HepG2 (cell line): Measurements from ENCODE around the gene ZACN. TPM values are rescaled to one million over a fixed set of nuclear protein-coding genes. Genes with fewer than 3 reads are reported as not detected.

Experiments used
- CSRNP1 ChIP-seq: sonication (generic); formaldehyde crosslinking; IDR thresholded peaks from 2 replicates; pipeline ENCODE4 v1.8.1; 2023; ENCODE audit warnings: mild to moderate bottlenecking, missing genetic modification reagents
- HBP1 ChIP-seq: IDR thresholded peaks from 2 replicates; pipeline ENCODE4 v1.6.1; 2016; ENCODE audit warnings: low read depth, control low read depth
- HOXD1 ChIP-seq: sonication (generic); formaldehyde crosslinking; IDR thresholded peaks from 2 replicates; pipeline ENCODE4 v1.5.0; 2020; ENCODE audit warnings: missing genetic modification reagents
- MAZ ChIP-seq, 2 experiments: sonication (generic) in 1 of 2; formaldehyde crosslinking in 1 of 2; IDR thresholded peaks; 2 replicates each; pipeline versions ENCODE4 v1.5.0 to v1.6.1; 2012 to 2020; ENCODE audit warnings: low read depth in 2 of 2, mild to moderate bottlenecking in 2 of 2, borderline replicate concordance in 1 of 2, improper control_type of control experiment in 1 of 2, low read length in 1 of 2, missing genetic modification reagents in 1 of 2, moderate library complexity in 1 of 2
- PRDM4 ChIP-seq: sonication (generic); formaldehyde crosslinking; IDR thresholded peaks from 2 replicates; pipeline ENCODE4 v1.9.0; 2021; ENCODE audit warnings: missing genetic modification reagents, borderline replicate concordance
- SIX1 ChIP-seq: sonication (generic); formaldehyde crosslinking; IDR thresholded peaks from 2 replicates; pipeline ENCODE4 v1.4.0; 2020; ENCODE audit warnings: missing genetic modification reagents, borderline replicate concordance
- SOX5 ChIP-seq: IDR thresholded peaks from 2 replicates; pipeline ENCODE4 v1.6.1; 2016; ENCODE audit warnings: borderline replicate concordance
- SP1 ChIP-seq, 2 experiments: fragments of 450-650 bp in 1 of 2; sonication (generic) in 1 of 2; formaldehyde crosslinking in 1 of 2; IDR thresholded peaks; 2 replicates each; pipeline versions ENCODE4 v1.4.0 to v1.6.1; 2016 to 2020; ENCODE audit warnings: missing genetic modification reagents in 1 of 2
- ZBTB21 ChIP-seq: sonication (generic); formaldehyde crosslinking; IDR thresholded peaks from 2 replicates; pipeline ENCODE4 v1.4.0; 2020; ENCODE audit warnings: missing genetic modification reagents
- ZNF124 ChIP-seq: sonication (generic); formaldehyde crosslinking; IDR thresholded peaks from 2 replicates; pipeline ENCODE4 v1.4.0; 2020; ENCODE audit warnings: missing genetic modification reagents
- ZNF577 ChIP-seq: sonication (generic); formaldehyde crosslinking; IDR thresholded peaks from 2 replicates; pipeline ENCODE4 v1.4.0; 2020; ENCODE audit warnings: mild to moderate bottlenecking, low read depth, missing genetic modification reagents, borderline replicate concordance
- ZNF7 ChIP-seq: IDR thresholded peaks from 2 replicates; pipeline ENCODE4 v1.6.1; 2016; ENCODE audit warnings: missing biosample characterization, missing genetic modification reagents
- ZNF768 ChIP-seq: sonication (generic); formaldehyde crosslinking; IDR thresholded peaks from 2 replicates; pipeline ENCODE4 v1.4.0; 2020; ENCODE audit warnings: missing genetic modification reagents
- ZNF781 ChIP-seq: sonication (generic); formaldehyde crosslinking; IDR thresholded peaks from 2 replicates; pipeline ENCODE4 v1.5.1; 2020; ENCODE audit warnings: borderline replicate concordance, mild to moderate bottlenecking, missing genetic modification reagents; ENCODE audit errors: not compliant biosample characterization
- ZNF891 ChIP-seq: sonication (generic); formaldehyde crosslinking; IDR thresholded peaks from 2 replicates; pipeline ENCODE4 v1.5.0; 2020; ENCODE audit warnings: mild to moderate bottlenecking, missing genetic modification reagents
- polyA plus RNA-seq, 8 experiments: library from polyadenylated mRNA; depleted of rRNA in 3 of 8; stranded (reverse) in 7 of 8; unstranded in 1 of 8; fragments of >200 nt; fragmentation: Illumina TruSeq in 4 of 8; extraction: Trizol in 4 of 8; gene quantifications; 2 replicates each; pipeline versions ENCODE4 v1.2.1 to v1.2.3, GENCODE V29; 2011 to 2016; ENCODE audit warnings: low read depth in 4 of 8, missing spikeins in 1 of 8, mixed read lengths in 1 of 8; ENCODE audit not compliant: insufficient read depth in 1 of 8
- total RNA-seq, 5 experiments: library from RNA; depleted of rRNA; stranded (reverse); fragments of >200 nt; fragmentation: Illumina TruSeq; extraction: Trizol; gene quantifications; 2 replicates each; pipeline ENCODE4 v1.2.3, GENCODE V29; 2016; ENCODE audit warnings: low read depth in 1 of 5
- TF ChIP-seq, protein P1 (sequence below): sonication (generic); formaldehyde crosslinking; IDR thresholded peaks from 2 replicates; pipeline ENCODE4 v1.4.0; 2020; ENCODE audit warnings: missing genetic modification reagents, mild to moderate bottlenecking, borderline replicate concordance
- TF ChIP-seq, protein P2 (sequence below): sonication (generic); formaldehyde crosslinking; IDR thresholded peaks from 2 replicates; pipeline ENCODE4 v1.4.0; 2020; ENCODE audit warnings: missing genetic modification reagents, mild to moderate bottlenecking, borderline replicate concordance

The ZACN gene
- total and polyA plus RNA-seq, 2 of the 13 experiments (the other 11 are each of a cell fraction or from before 2014, with no cell fraction given) = 0.11 to 0.15 TPM

DNA sequence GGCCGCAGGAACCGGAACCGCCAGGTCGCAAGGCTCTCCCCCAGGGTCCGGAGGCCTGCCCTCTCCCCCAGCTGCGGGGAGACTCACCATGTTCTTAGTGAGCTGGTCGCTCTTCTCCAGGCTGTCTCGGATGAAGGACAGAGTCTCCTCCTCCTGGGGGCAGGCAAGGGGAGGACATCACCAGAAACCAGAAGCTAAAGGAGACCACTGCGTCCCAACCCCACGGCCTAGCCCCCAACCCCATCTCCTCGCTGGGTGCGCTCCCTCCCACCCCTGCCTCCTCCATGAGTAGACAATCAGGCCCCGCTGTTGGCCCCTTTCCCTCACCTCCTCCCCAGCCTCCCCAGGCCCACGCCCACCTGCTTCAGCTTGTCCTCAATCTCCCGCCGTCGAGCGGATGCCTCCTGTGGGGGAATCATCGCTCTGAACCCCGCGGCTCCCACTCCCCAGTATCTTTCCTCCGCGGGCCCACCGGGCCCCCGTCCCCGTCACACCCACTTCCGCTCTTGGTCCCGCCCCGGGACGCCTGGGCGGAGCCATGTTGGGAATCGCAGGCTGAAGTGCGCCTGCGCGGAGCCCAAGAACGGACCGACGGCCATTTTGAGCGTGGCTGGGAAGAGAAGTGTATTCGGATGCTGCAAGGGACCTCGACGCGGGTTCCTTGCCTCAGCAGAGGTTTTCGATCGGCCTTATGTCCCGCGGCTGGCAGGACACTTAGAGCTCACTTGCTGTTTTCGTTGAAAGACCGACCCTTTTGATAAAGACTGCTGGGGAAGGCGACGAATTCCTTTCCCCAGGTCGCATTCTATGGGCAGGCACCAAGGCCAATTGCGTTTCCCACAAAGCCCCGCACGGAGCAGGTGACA lies 24.5 kb downstream of the ZACN start, which contains the start of gene EXOC7 (continued):
- TF ChIP-seq, protein P1, sequence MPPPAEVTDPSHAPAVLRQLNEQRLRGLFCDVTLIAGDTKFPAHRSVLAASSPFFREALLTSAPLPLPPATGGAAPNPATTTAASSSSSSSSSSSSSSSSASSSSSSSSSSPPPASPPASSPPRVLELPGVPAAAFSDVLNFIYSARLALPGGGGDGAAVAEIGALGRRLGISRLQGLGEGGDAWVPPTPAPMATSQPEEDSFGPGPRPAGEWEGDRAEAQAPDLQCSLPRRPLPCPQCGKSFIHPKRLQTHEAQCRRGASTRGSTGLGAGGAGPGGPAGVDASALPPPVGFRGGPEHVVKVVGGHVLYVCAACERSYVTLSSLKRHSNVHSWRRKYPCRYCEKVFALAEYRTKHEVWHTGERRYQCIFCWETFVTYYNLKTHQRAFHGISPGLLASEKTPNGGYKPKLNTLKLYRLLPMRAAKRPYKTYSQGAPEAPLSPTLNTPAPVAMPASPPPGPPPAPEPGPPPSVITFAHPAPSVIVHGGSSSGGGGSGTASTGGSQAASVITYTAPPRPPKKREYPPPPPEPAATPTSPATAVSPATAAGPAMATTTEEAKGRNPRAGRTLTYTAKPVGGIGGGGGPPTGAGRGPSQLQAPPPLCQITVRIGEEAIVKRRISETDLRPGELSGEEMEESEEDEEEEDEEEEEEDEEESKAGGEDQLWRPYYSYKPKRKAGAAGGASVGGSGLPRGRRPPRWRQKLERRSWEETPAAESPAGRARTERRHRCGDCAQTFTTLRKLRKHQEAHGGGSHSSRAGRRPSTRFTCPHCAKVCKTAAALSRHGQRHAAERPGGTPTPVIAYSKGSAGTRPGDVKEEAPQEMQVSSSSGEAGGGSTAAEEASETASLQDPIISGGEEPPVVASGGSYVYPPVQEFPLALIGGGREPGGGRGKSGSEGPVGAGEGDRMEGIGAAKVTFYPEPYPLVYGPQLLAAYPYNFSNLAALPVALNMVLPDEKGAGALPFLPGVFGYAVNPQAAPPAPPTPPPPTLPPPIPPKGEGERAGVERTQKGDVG (CRISPR knock-in tag) = peak; percentile 92
- no peak; the same call in 1 of the 2 replicates for TF ChIP-seq ZNF768
- peak; percentile 81 for TF ChIP-seq ZNF124 (CRISPR knock-in tag)
- TF ChIP-seq HOXD1 = no peak
- no peak for TF ChIP-seq ZNF577
- TF ChIP-seq ZNF781 (CRISPR knock-in tag) = no peak
- no peak for TF ChIP-seq PRDM4 (CRISPR knock-in tag)
- peak; percentile 61 for TF ChIP-seq MAZ (IDR thresholded peaks at IDR 0.05; ENCODE audit: borderline replicate concordance, low read depth, low read length)
- TF ChIP-seq MAZ (CRISPR knock-in tag; IDR thresholded peaks at IDR 0.05; ENCODE audit: low read depth) = peak; percentile 68
- no peak; the same call in 1 of the 2 replicates for TF ChIP-seq HBP1 (CRISPR knock-in tag)
- TF ChIP-seq ZNF7 (CRISPR knock-in tag) = 0 out of 2 replicates have a peak, but pooled peaks have one; percentile 5
- TF ChIP-seq, protein P2, sequence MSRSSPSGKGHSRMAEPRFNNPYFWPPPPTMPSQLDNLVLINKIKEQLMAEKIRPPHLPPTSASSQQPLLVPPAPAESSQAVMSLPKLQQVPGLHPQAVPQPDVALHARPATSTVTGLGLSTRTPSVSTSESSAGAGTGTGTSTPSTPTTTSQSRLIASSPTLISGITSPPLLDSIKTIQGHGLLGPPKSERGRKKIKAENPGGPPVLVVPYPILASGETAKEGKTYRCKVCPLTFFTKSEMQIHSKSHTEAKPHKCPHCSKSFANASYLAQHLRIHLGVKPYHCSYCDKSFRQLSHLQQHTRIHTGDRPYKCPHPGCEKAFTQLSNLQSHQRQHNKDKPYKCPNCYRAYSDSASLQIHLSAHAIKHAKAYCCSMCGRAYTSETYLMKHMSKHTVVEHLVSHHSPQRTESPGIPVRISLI (CRISPR knock-in tag) = no peak
- peak; percentile 30; the same call in 1 of the 2 replicates for TF ChIP-seq SOX5 (CRISPR knock-in tag)
- peak; percentile 68; the same call in 1 of the 2 replicates for TF ChIP-seq ZNF891 (CRISPR knock-in tag)
- no peak; the same call in 1 of the 2 replicates for TF ChIP-seq CSRNP1
- no peak for TF ChIP-seq ZBTB21
- TF ChIP-seq SP1 (IDR thresholded peaks at IDR 0.05) = no peak
- peak; percentile 79 for TF ChIP-seq SP1 (CRISPR knock-in tag; IDR thresholded peaks at IDR 0.05)
- TF ChIP-seq SIX1 (CRISPR knock-in tag) = no peak
